Prostate gland (tissue), 2 donors: ENCODE data around the gene CHST3. TPM values are rescaled to one million over a fixed set of nuclear protein-coding genes. Genes with fewer than 3 reads are reported as not detected.

Source experiments
- DNase-seq: peaks from one replicate; pipeline ENCODE4 v3.0.0-alpha.2; 2019; ENCODE audit warnings: low spot score
- H3K27ac ChIP-seq, 2 donors: fragments of 200-600 bp; sonication (generic); 2 replicates each; pipeline ENCODE4 v1.5.1; 2017 to 2019
- H3K27me3 ChIP-seq: fragments of 200-600 bp; sonication (generic); replicated peaks from 2 replicates; pipeline ENCODE4 v1.5.1; 2019; ENCODE audit not compliant: insufficient read depth
- H3K36me3 ChIP-seq, 2 donors: fragments of 200-600 bp; sonication (generic); 1 replicate in 1 of 2; 2 replicates in 1 of 2; pipeline versions ENCODE4 v1.5.1 to v1.8.1; 2017 to 2019
- H3K4me1 ChIP-seq: fragments of 200-600 bp; sonication (generic); replicated peaks from 2 replicates; pipeline ENCODE4 v1.5.1; 2019
- H3K4me3 ChIP-seq, 2 donors: fragments of 200-600 bp; sonication (generic); 2 replicates each; pipeline ENCODE4 v1.5.1; 2017 to 2019
- H3K9me3 ChIP-seq: fragments of 200-600 bp; sonication (generic); 2 replicates; pipeline ENCODE4 v1.5.1; 2017
- CTCF ChIP-seq, 4 experiments: fragments of 200-600 bp in 2 of 4; fragments of 450-650 bp in 2 of 4; sonication (generic) in 2 of 4; IDR thresholded peaks; 1 replicate in 3 of 4; 2 replicates in 1 of 4; pipeline ENCODE4 v1.5.1; 2016 to 2019; ENCODE audit warnings: antibody characterized with exemption in 4 of 4, mild to moderate bottlenecking in 2 of 4, moderate library complexity in 2 of 4
- POLR2A ChIP-seq: fragments of 450-650 bp; IDR thresholded peaks from one replicate; pipeline ENCODE4 v1.6.1; 2016; ENCODE audit warnings: antibody characterized with exemption, mild to moderate bottlenecking
- POLR2AphosphoS5 ChIP-seq: sonication (generic); formaldehyde crosslinking; IDR thresholded peaks from one replicate; pipeline ENCODE4 v1.6.1; 2017; ENCODE audit warnings: antibody characterized with exemption
- WGBS: methylation state at CpG from one replicate; pipeline ENCODE4 v1.1.5; 2018; 5-methylcytosine and 5-hydroxymethylcytosine counted together
- intact Hi-C: fragments of 100-400 bp; cut with DNase I; formaldehyde crosslinking; loops from one replicate; pipeline ENCODE4 v1.14.2; 2022
- total RNA-seq, 2 donors: library from RNA; depleted of rRNA; stranded (reverse); fragments of >200 nt; gene quantifications; one replicate each; pipeline ENCODE4 v1.1.0, GENCODE V29; 2016

The CHST3 gene
- total RNA-seq, 2 donors from 2014 or later, result 16.5 to 197 TPM

- intact Hi-C loops, result no loop called here
- Histone ChIP-seq H3K36me3 (no peaks in the 10 kb centered on the region), H3K4me3 (no peak overlapping the region), H3K27ac (no peak overlapping the region), H3K27me3 (no peaks in the 10 kb centered on the region), H3K4me1 (no peaks in the 10 kb centered on the region), H3K9me3 (no peaks in the 10 kb centered on the region)
- DNase-seq, result no peak
- TF ChIP-seq POLR2AphosphoS5 (no peak), POLR2A (no peak), CTCF (IDR thresholded peaks at IDR 0.05) (no peak)
- 38% methylated on average over 4 of the region's 4 CpGs for WGBS
These were observed 42.7 kb upstream of the CHST3 start for GRCh38 chr10:71921324-71922027.

GRCh38 chr10:71923138-71923692, 41.0 kb upstream of the CHST3 start:
- Histone ChIP-seq H3K27ac (no peak overlapping the region), H3K4me1 (no peaks in the 10 kb centered on the region), H3K9me3 (no peaks in the 10 kb centered on the region), H3K36me3 (no peaks in the 10 kb centered on the region), H3K27me3 (no peaks in the 10 kb centered on the region), H3K4me3 (no peak overlapping the region)
- TF ChIP-seq CTCF (IDR thresholded peaks at IDR 0.05) (no peak), POLR2A (no peak), POLR2AphosphoS5 (no peak)
- no peak for DNase-seq
- 41% methylated on average over 7 of the region's 7 CpGs for WGBS
- intact Hi-C loops, result no loop called here

DNA sequence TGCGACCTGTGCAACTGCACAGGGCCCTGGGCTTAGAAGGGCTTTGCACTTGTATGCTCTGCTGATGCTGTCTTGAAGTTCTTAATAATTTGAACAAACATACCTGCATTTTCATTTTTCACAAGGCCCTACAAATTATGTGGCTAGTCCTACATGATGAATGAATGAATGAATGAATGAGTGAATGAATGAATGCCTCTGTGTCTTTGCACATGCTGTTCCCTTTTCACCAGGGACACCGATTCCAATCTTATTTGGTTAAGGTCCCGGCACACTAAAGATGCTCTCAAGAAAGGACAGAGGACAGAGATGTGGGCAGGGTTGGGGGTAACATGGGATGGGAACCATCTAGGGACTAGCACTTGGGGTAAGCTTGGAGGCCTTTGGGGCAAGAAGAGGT, 39.4 kb upstream of the CHST3 start:
- no peak overlapping the region for H3K27ac ChIP-seq
- no peak overlapping the region for H3K4me3 ChIP-seq
- 95% methylated on average over 3 of the region's 3 CpGs for WGBS
- H3K27me3 ChIP-seq, result no peaks in the 10 kb centered on the region
- TF ChIP-seq CTCF (IDR thresholded peaks at IDR 0.05), result no peak
- no peak for TF ChIP-seq POLR2AphosphoS5
- TF ChIP-seq POLR2A, result no peak
- no peaks in the 10 kb centered on the region for H3K36me3 ChIP-seq
- H3K4me1 ChIP-seq, result no peaks in the 10 kb centered on the region
- no peak for DNase-seq
- intact Hi-C loops, result no loop called here
- no peaks in the 10 kb centered on the region for H3K9me3 ChIP-seq

GRCh38 chr10:71927159-71927558, 37.0 kb upstream of the CHST3 start:
- H3K36me3 ChIP-seq, result no peaks in the 10 kb centered on the region

More at GRCh38 chr10:71927159-71927558, 37.0 kb upstream of the CHST3 start:
- no peaks in the 10 kb centered on the region for H3K4me1 ChIP-seq
- intact Hi-C loops, result no loop called here
- no peak overlapping the region for H3K27ac ChIP-seq
- no peaks in the 10 kb centered on the region for H3K9me3 ChIP-seq
- no peaks in the 10 kb centered on the region for H3K27me3 ChIP-seq
- WGBS, result 51% methylated on average over 4 of the region's 4 CpGs
- TF ChIP-seq POLR2A (no peak), POLR2AphosphoS5 (no peak), CTCF (IDR thresholded peaks at IDR 0.05) (no peak)
- H3K4me3 ChIP-seq, result no peak overlapping the region
- no peak for DNase-seq
